Upper lobe of left lung (tissue), 4 donors: Measurements from ENCODE around the gene KAZN.

ENCODE experiments used
- EP300 ChIP-seq, 4 donors: sonication (generic); formaldehyde crosslinking; IDR thresholded peaks; one replicate each; pipeline ENCODE4 v1.5.1; 2017; ENCODE audit warnings: antibody characterized with exemption in 4 of 4, control low read depth in 2 of 4
- POLR2A ChIP-seq, 4 donors: fragments of 450-650 bp; IDR thresholded peaks; one replicate each; pipeline ENCODE4 v1.5.1; 2016 to 2017; ENCODE audit warnings: antibody characterized with exemption in 4 of 4, mild to moderate bottlenecking in 2 of 4
- POLR2AphosphoS5 ChIP-seq, 2 donors: sonication (generic); formaldehyde crosslinking; IDR thresholded peaks; one replicate each; pipeline ENCODE4 v1.5.1; 2017; ENCODE audit warnings: antibody characterized with exemption in 2 of 2
- TF ChIP-seq, protein P1 (sequence below), 6 experiments: fragments of 450-650 bp in 4 of 6; fragments of 200-600 bp in 2 of 6; sonication (generic) in 2 of 6; IDR thresholded peaks; one replicate each; pipeline ENCODE4 v1.5.1; 2016 to 2019; ENCODE audit warnings: antibody characterized with exemption in 6 of 6

DNA sequence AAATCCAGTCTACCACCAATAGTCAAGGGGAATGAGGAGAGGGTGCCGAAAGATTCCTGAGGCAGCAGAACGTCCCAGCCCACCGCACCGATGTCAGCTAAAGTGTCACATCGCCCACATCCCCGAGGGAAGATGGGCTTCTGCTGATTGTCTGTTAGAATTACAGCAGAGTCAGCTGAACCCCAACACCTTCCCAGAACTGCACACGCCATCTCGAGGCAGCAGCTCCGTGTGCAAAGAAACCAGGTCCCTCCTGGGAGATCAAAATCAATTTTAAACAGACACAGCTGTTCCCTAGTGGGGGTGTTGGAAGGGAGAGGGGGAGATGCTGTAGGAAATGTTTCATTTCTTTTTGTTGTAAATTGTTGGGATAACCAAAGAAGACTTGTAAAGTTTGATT is 12.8 kb upstream of the KAZN start:
- TF ChIP-seq POLR2A (IDR thresholded peaks at IDR 0.05): no peak
- TF ChIP-seq, protein P1, sequence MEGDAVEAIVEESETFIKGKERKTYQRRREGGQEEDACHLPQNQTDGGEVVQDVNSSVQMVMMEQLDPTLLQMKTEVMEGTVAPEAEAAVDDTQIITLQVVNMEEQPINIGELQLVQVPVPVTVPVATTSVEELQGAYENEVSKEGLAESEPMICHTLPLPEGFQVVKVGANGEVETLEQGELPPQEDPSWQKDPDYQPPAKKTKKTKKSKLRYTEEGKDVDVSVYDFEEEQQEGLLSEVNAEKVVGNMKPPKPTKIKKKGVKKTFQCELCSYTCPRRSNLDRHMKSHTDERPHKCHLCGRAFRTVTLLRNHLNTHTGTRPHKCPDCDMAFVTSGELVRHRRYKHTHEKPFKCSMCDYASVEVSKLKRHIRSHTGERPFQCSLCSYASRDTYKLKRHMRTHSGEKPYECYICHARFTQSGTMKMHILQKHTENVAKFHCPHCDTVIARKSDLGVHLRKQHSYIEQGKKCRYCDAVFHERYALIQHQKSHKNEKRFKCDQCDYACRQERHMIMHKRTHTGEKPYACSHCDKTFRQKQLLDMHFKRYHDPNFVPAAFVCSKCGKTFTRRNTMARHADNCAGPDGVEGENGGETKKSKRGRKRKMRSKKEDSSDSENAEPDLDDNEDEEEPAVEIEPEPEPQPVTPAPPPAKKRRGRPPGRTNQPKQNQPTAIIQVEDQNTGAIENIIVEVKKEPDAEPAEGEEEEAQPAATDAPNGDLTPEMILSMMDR (IDR thresholded peaks at IDR 0.05): no peak
- no peak for TF ChIP-seq POLR2AphosphoS5 (IDR thresholded peaks at IDR 0.05)
- no peak for TF ChIP-seq EP300 (IDR thresholded peaks at IDR 0.05)
